Ovary (tissue), 9 donors: Measurements from ENCODE around the gene DHRS7C. TPM values are rescaled to one million over a fixed set of nuclear protein-coding genes. Genes with fewer than 3 reads are reported as not detected.

Experiments
- DNase-seq, 5 donors: peaks; one replicate each; pipeline ENCODE4 v3.0.0-alpha.2; 2019 to 2020
- H3K27ac ChIP-seq, 2 donors: fragments of 200-600 bp; one replicate each; pipeline versions ENCODE4 v1.5.1 to v1.8.0; 2019 to 2022
- H3K27me3 ChIP-seq: fragments of 200-600 bp; one replicate; pipeline ENCODE4 v1.8.0; 2022
- H3K36me3 ChIP-seq: fragments of 200-600 bp; sonication (generic); one replicate; pipeline ENCODE4 v1.5.1; 2019
- H3K4me1 ChIP-seq: one replicate; pipeline ENCODE4 v1.8.1; 2013; ENCODE audit warnings: mild to moderate bottlenecking, moderate library complexity; ENCODE audit not compliant: insufficient read depth
- H3K4me3 ChIP-seq: fragments of 200-600 bp; sonication (generic); one replicate; pipeline ENCODE4 v1.5.1; 2017
- H3K9me3 ChIP-seq, 2 donors: fragments of 200-600 bp in 1 of 2; sonication (generic) in 1 of 2; one replicate each; pipeline versions ENCODE4 v1.5.1 to v1.8.1; 2013 to 2019; ENCODE audit warnings: mild to moderate bottlenecking in 1 of 2, moderate library complexity in 1 of 2
- CTCF ChIP-seq, 3 donors: fragments of 450-650 bp in 2 of 3; fragments of 200-600 bp in 1 of 3; IDR thresholded peaks; one replicate each; pipeline versions ENCODE4 v1.5.1 to v1.8.0; 2016 to 2022; ENCODE audit warnings: antibody characterized with exemption in 3 of 3, mild to moderate bottlenecking in 1 of 3
- EP300 ChIP-seq: sonication (generic); formaldehyde crosslinking; IDR thresholded peaks from one replicate; pipeline ENCODE4 v1.6.1; 2017; ENCODE audit warnings: antibody characterized with exemption
- POLR2A ChIP-seq: fragments of 450-650 bp; IDR thresholded peaks from one replicate; pipeline ENCODE4 v1.6.1; 2017; ENCODE audit warnings: antibody characterized with exemption, mild to moderate bottlenecking, moderate library complexity
- WGBS, 3 donors: extraction: QIAGEN DNeasy Blood & Tissue Kit in 1 of 3; methylation state at CpG; one replicate each; pipeline versions ENCODE4 v1.1.5 to v1.1.7; 2013 to 2017; 5-methylcytosine and 5-hydroxymethylcytosine counted together
- intact Hi-C, 4 donors: fragments of 100-400 bp; cut with DNase I; formaldehyde crosslinking; loops; one replicate each; pipeline versions ENCODE4 v1.11.0 to v1.15.1; 2022 to 2023
- polyA plus RNA-seq, 2 donors: library from polyadenylated mRNA; stranded (reverse); fragments of 200-250 nt in 1 of 2; fragments of 350-450 nt in 1 of 2; fragmentation: Illumina TruSeq in 1 of 2; extraction: RNeasy Lipid Tissue Mini Kit (QIAGEN cat#74804) in 1 of 2; gene quantifications; one replicate each; pipeline ENCODE4 v1.2.3, GENCODE V29; 2013 to 2014
- total RNA-seq, 7 donors: library from RNA; depleted of rRNA in 2 of 7; stranded (reverse); fragments of >200 nt in 2 of 7; fragmentation: NEBNext Ultra II Directional in 3 of 7; extraction: Animal tissue kit (Norgen Biotek cat#: 25700) in 3 of 7; gene quantifications; one replicate each; pipeline versions ENCODE4 v1.1.0 to v1.2.4, GENCODE V29; 2016 to 2023
- donor health status: DM: no; HTN: no; CAD: no; lungs with moderate emphysema.
- donor health status: DM: no; HTN: no; CAD: no.
- donor health status: Bipolar disorder and iron deficiency.
- donor health status: DM: yes; HTN: yes; CAD: no.
- donor health status: DM: no; HTN: no; CAD: no.
- donor health status: DM: yes; HTN: yes; CAD: no.

DHRS7C gene
- total and polyA plus RNA-seq, 9 donors: not detected

- 78 to 82% (median 80%) methylated on average over 2 of the region's 2 CpGs for WGBS, 3 donors
- Histone ChIP-seq H3K4me3 (no peak overlapping the region), H3K9me3 (no peaks in the 10 kb centered on the region), H3K27me3 (no peaks in the 10 kb centered on the region), H3K27ac (no peak overlapping the region), H3K36me3 (no peaks in the 10 kb centered on the region), H3K4me1 (peaks cover 6% of the 10 kb centered on the region)
- no peak for TF ChIP-seq EP300
- TF ChIP-seq CTCF (IDR thresholded peaks at IDR 0.05): no peak
- no peak for TF ChIP-seq POLR2A
- intact Hi-C loops: no loop called here
- DNase-seq: no peak
Observed at GRCh38 chr17:9830711-9831110, 39.3 kb upstream of the DHRS7C start.

GRCh38 chr17:9829343-9829742 is 38.0 kb upstream of the DHRS7C start:
- H3K27me3 ChIP-seq: no peaks in the 10 kb centered on the region
- no peak for DNase-seq
- no peak for TF ChIP-seq CTCF (IDR thresholded peaks at IDR 0.05)
- no peak for TF ChIP-seq POLR2A
- TF ChIP-seq EP300: no peak
- intact Hi-C loops: no loop called here
- peaks cover 6% of the 10 kb centered on the region for H3K4me1 ChIP-seq
- H3K4me3 ChIP-seq: no peak overlapping the region
- H3K36me3 ChIP-seq: no peaks in the 10 kb centered on the region
- peak overlapping the region in 1 of 2 donors; percentile 56 for H3K27ac ChIP-seq
- H3K9me3 ChIP-seq: no peaks in the 10 kb centered on the region
- 13 to 42% (median 16%) methylated on average over 2 of the region's 2 CpGs for WGBS, 3 donors

GRCh38 chr17:9828296-9829295 is 37.2 kb upstream of the DHRS7C start:
- intact Hi-C loops: no loop called here
- H3K4me1 ChIP-seq: peaks cover 6% of the 10 kb centered on the region

GRCh38 chr17:9825641-9826150 is 34.3 kb upstream of the DHRS7C start, which contains the start of gene GLP2R:
GLP2R (plus strand) TSS chr17:9825924; CDS start chr17:9826064, 140 bp downstream.
- Histone ChIP-seq H3K4me3 (no peak within 1 kb of the TSS), H3K27ac (no peak within 1 kb of the TSS), H3K4me1 (peaks cover 6% of the 10 kb centered on the region), H3K27me3 (no peaks in the 10 kb centered on the region), H3K9me3 (no peaks in the 10 kb centered on the region), H3K36me3 (no peaks in the 10 kb centered on the region)
- no peak for TF ChIP-seq POLR2A
- TF ChIP-seq CTCF (IDR thresholded peaks at IDR 0.05): no peak
- TF ChIP-seq EP300: no peak
- intact Hi-C loops: no loop called here
- DNase-seq: no peak
- 69 to 74% (median 72%) methylated on average over 21 of the region's 21 CpGs for WGBS, 3 donors

More at GRCh38 chr17:9828296-9829295, 37.2 kb upstream of the DHRS7C start:
- Histone ChIP-seq H3K9me3 (no peaks in the 10 kb centered on the region), H3K4me3 (no peak overlapping the region), H3K27me3 (no peaks in the 10 kb centered on the region), H3K36me3 (no peaks in the 10 kb centered on the region), H3K27ac (no peak overlapping the region)
- TF ChIP-seq CTCF (IDR thresholded peaks at IDR 0.05) (no peak), POLR2A (no peak), EP300 (no peak)
- WGBS, 3 donors: 7 to 11% (median 9%) methylated on average over 13 of the region's 13 CpGs
- peak in 1 of 5 donors; percentile 47 for DNase-seq
